Calu3 (cell line): ENCODE measurements around the gene SHCBP1L. TPM values are rescaled to one million over a fixed set of nuclear protein-coding genes. Genes with fewer than 3 reads are reported as not detected.

Source experiments
- BruUV-seq: library from RNA; stranded (reverse); fragments of 400-500 nt; replicated peaks from 2 replicates; lab custom pipeline; 2021; lab: Mats Ljungman, UMichigan
- CTCF ChIA-PET: fragments of 300-600 bp; sonication (Branson Sonifier 250); formaldehyde crosslinking; loops from one replicate; lab custom pipeline; 2022; ENCODE audit warnings: antibody characterized with exemption; lab: Charles Lee
- DNase-seq: peaks from one replicate; pipeline ENCODE4 v3.0.0; 2022
- H3K27ac Mint-ChIP-seq: one replicate; pipeline ENCODE4 v1.8.0; 2022; ENCODE audit warnings: mixed read lengths; ENCODE audit not compliant: unreplicated experiment
- H3K27me3 Mint-ChIP-seq: one replicate; pipeline ENCODE4 v1.8.0; 2022; ENCODE audit warnings: mixed read lengths; ENCODE audit not compliant: unreplicated experiment
- H3K36me3 Mint-ChIP-seq: one replicate; pipeline ENCODE4 v1.8.0; 2022; ENCODE audit warnings: mild to moderate bottlenecking, moderate library complexity, mixed read lengths; ENCODE audit not compliant: insufficient read depth, unreplicated experiment
- H3K4me1 Mint-ChIP-seq: one replicate; pipeline ENCODE4 v1.8.0; 2022; ENCODE audit warnings: mild to moderate bottlenecking, low read depth, mixed read lengths; ENCODE audit not compliant: unreplicated experiment
- H3K4me3 Mint-ChIP-seq: one replicate; pipeline ENCODE4 v1.8.0; 2022; ENCODE audit warnings: mild to moderate bottlenecking, low read depth, moderate library complexity, mixed read lengths; ENCODE audit not compliant: unreplicated experiment
- H3K9me3 Mint-ChIP-seq: one replicate; pipeline ENCODE4 v1.8.0; 2022; ENCODE audit warnings: low read depth, mixed read lengths; ENCODE audit not compliant: unreplicated experiment
- CTCF ChIP-seq: fragments of 200-600 bp; IDR thresholded peaks from one replicate; pipeline ENCODE4 v1.8.0; 2022; ENCODE audit warnings: antibody characterized with exemption; ENCODE audit not compliant: unreplicated experiment
- intact Hi-C: fragments of 100-400 bp; cut with micrococcal nuclease; formaldehyde crosslinking; loops from one replicate; pipeline ENCODE4 v1.10.0; 2022; ENCODE audit not compliant: unreplicated experiment
- total RNA-seq: library from RNA; stranded (reverse); gene quantifications from 2 replicates; pipeline ENCODE4 v1.2.3, GENCODE V29; 2022

SHCBP1L gene
- total RNA-seq, 1 experiment from 2014 or later, result not detected

GRCh38 chr1:182977480-182977879 is 24.5 kb upstream of the SHCBP1L start:
- no peaks in the 10 kb centered on the region for H3K36me3 Mint-ChIP-seq
- CTCF ChIA-PET, result interaction anchor here (1.0 to 1.7 kb wide), 2 partner anchors 10 to 20 kb away, joined by 3 to 6 read pairs; no protein-coding TSS in a partner anchor
- peaks cover 46% of the 10 kb centered on the region for H3K4me1 Mint-ChIP-seq
- DNase-seq, result no peak
- H3K27me3 Mint-ChIP-seq, result no peaks in the 10 kb centered on the region
- BruUV-seq, result no TSS peak
- no peak for TF ChIP-seq CTCF
- intact Hi-C loops, result no loop called here
- H3K27ac Mint-ChIP-seq, result no peak overlapping the region
- no peaks in the 10 kb centered on the region for H3K9me3 Mint-ChIP-seq
- H3K4me3 Mint-ChIP-seq, result no peak overlapping the region

GRCh38 chr1:182974506-182975191 is 21.7 kb upstream of the SHCBP1L start:
- TF ChIP-seq CTCF, result no peak
- no peaks in the 10 kb centered on the region for H3K36me3 Mint-ChIP-seq
- no TSS peak for BruUV-seq
- H3K4me3 Mint-ChIP-seq, result no peak overlapping the region
- no peaks in the 10 kb centered on the region for H3K9me3 Mint-ChIP-seq
- CTCF ChIA-PET, result interaction anchor here (0.6 to 1.4 kb wide), 6 partner anchors 12 to 50 kb away, joined by 3 to 5 read pairs (median 4); no protein-coding TSS in a partner anchor
- no peaks in the 10 kb centered on the region for H3K27me3 Mint-ChIP-seq
- intact Hi-C loops, result loop anchor here (5.0 kb wide), 1 partner anchor 188 kb away; no protein-coding TSS in a partner anchor
- H3K4me1 Mint-ChIP-seq, result peaks cover 61% of the 10 kb centered on the region
- peak overlapping the region; percentile 37 for H3K27ac Mint-ChIP-seq
- no peak for DNase-seq

- peak overlapping the region; percentile 70 for H3K27ac Mint-ChIP-seq
- TF ChIP-seq CTCF, result no peak
- CTCF ChIA-PET, result interaction anchor here (0.5 to 1.6 kb wide), 4 partner anchors 30 to 101 kb away, joined by 3 to 4 read pairs (median 4); no protein-coding TSS in a partner anchor
- intact Hi-C loops, result loop anchor here (2.0 to 5.0 kb wide), 3 partner anchors 30 to 189 kb away; no protein-coding TSS in a partner anchor
- H3K4me1 Mint-ChIP-seq, result peaks cover 74% of the 10 kb centered on the region
- DNase-seq, result peak; percentile 77
- H3K4me3 Mint-ChIP-seq, result peak overlapping the region; percentile 48
- no peaks in the 10 kb centered on the region for H3K9me3 Mint-ChIP-seq
- H3K27me3 Mint-ChIP-seq, result no peaks in the 10 kb centered on the region
- peaks cover 8% of the 10 kb centered on the region for H3K36me3 Mint-ChIP-seq
- no TSS peak for BruUV-seq
Measured at GRCh38 chr1:182972829-182973228, 19.9 kb upstream of the SHCBP1L start.

- no peaks in the 10 kb centered on the region for H3K27me3 Mint-ChIP-seq
- H3K4me3 Mint-ChIP-seq, result no peak overlapping the region
- peak overlapping the region; percentile 70 for H3K27ac Mint-ChIP-seq
- DNase-seq, result no peak
- H3K36me3 Mint-ChIP-seq, result peaks cover 8% of the 10 kb centered on the region
- H3K4me1 Mint-ChIP-seq, result peaks cover 72% of the 10 kb centered on the region
- H3K9me3 Mint-ChIP-seq, result no peaks in the 10 kb centered on the region
- TF ChIP-seq CTCF, result no peak
- CTCF ChIA-PET, result interaction anchor here (0.5 to 1.6 kb wide), 4 partner anchors 31 to 101 kb away, joined by 4 read pairs; no protein-coding TSS in a partner anchor
- BruUV-seq, result TSS peak; percentile 79
- intact Hi-C loops, result loop anchor here (2.0 to 5.0 kb wide), 3 partner anchors 31 to 190 kb away; no protein-coding TSS in a partner anchor
Measured at GRCh38 chr1:182972231-182972630, 19.3 kb upstream of the SHCBP1L start.
